Effector CD8-positive, alpha-beta T cell (primary cell): ENCODE measurements around the gene CASZ1.

Source experiments
- DNase-seq: peaks from one replicate; lab custom pipeline; 2025; lab: John Stamatoyannopoulos, UW

Gene CASZ1

GRCh38 chr1:10657088-10657847 lies 139.2 kb downstream of the CASZ1 start:
- DNase-seq = no peak

- DNase-seq = no peak
Observed at GRCh38 chr1:10656431-10656830, 140.0 kb downstream of the CASZ1 start.

- no peak for DNase-seq
Observed at GRCh38 chr1:10655002-10655401, 141.4 kb downstream of the CASZ1 start.

GRCh38 chr1:10653370-10654125 lies 142.9 kb downstream of the CASZ1 start:
- DNase-seq = no peak

DNA sequence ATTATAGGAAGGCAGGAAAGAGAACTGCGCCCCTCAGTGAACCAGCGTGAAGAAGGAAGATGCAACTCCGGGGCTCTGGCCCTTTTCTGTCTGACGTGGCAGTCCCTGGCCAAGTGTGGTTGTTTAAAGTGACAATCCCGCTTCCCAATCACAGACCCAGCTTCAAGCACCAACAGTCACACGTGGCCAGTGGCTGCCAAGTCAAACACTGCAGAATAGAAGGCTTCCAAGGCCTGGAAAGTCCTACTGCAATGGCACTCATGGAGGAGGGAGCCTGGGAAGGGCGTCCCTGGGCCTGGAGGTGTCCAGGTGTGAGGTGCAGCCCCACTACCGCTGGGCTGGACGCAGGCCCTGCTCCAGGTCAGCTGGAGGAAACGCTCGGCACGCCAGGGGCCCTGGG lies 143.8 kb downstream of the CASZ1 start:
- DNase-seq = no peak

DNA sequence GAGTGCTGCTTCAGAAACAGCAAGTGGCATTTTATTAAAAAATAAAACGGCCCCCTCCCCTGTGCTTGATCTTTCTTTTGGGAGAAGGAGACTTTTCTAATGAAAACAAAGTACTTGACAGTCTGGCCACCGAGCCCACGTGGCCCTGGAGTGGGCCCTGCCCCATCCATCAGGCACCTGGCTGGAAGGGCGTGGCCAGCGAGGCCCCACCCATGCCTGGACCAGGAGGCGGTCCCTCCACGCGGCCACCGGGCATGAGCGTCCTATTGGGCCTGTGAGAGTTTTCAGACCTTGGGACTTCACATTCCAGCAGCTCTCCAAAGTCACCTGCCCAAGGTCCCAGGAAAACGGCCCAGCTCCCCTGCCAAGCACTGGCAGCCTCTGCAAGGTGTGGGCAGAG lies 144.7 kb downstream of the CASZ1 start:
- no peak for DNase-seq

GRCh38 chr1:10651389-10651766 lies 145.1 kb downstream of the CASZ1 start:
- no peak for DNase-seq

DNA sequence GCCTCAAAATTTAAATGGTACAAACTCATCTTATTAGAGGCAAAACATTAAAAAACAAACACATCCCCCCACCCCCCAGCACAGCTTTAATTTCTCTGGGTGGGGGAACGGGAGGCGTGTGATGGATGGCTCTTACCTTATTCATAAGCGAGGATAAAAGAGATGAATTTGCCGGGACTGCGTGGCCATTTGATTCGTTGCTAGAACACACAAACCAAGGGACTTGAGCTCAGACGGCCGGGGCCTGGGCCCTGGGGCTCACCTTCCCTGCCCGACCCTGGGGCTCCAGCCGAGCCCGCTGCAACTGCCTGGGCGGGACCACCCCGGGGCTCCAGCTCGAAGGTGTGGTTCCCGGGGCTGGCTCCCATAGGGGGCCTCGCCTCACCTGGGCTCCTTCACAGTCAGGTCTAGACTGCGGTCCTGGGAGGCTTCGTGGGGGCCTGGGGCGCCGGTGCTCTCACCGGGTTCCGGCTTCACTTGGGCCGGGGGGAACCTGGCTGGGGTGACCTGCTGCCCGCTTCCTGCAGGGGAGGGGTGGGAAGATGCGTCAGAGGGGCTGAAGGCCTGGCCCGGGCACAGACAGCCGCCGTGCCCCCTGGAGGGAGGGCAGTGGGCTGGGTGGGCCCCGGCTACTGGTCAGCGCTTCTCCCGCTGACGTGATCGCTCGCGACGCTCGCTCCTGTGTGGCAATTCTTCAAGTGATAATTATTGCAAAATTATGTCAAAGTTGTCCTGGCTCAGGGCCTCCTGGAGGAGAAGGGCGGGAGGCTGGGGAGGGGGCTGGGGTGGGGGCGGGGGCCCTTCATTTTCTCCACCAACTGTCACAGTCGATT lies 145.7 kb downstream of the CASZ1 start:
- DNase-seq = no peak

GRCh38 chr1:10649517-10650201 lies 146.8 kb downstream of the CASZ1 start:
- DNase-seq = no peak

GRCh38 chr1:10648689-10649516 lies 147.5 kb downstream of the CASZ1 start:
- DNase-seq = no peak

- DNase-seq = no peak
Observed at GRCh38 chr1:10647414-10648170, 148.9 kb downstream of the CASZ1 start.

GRCh38 chr1:10646347-10646861 lies 150.0 kb downstream of the CASZ1 start:
- DNase-seq = no peak

DNA sequence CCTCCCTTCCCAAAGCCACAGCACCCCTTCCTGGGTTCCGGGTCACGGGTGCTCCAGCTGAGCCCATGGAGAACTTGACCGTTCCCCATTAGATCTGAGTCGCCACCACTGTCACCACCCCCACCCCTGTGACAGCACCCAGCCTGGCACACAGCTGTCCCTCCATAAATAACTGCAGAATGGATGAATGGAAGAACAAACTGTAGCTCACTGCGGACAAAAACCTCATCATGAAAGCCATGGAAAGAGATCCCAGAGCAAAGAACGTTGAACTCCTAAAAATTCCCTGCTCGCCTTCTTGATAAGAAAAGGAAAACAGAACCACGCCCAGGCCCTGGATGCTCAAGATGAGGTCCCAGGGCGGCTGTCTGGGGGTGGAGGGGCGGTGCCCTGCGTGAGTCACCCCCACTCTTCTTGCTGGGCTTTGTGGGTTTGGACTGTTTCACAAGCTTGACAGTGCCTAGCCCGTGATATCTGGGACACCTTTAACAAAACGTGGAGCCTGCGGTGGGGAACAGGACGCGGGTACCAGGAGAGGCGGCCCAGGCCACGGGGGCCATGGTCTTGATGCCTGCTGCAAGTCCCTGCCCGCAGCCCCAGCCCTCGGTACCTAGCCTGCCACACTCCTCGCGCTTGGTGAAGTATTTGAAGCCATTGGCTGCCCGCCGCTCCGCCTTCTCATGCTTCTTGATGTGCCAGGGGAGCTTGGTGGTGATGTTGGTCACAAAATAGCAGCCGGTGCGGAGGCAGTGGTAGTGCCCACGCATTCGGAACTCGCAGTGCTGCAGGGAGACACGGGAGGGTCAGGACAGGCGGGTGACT lies 151.9 kb downstream of the CASZ1 start:
- DNase-seq = no peak

DNA sequence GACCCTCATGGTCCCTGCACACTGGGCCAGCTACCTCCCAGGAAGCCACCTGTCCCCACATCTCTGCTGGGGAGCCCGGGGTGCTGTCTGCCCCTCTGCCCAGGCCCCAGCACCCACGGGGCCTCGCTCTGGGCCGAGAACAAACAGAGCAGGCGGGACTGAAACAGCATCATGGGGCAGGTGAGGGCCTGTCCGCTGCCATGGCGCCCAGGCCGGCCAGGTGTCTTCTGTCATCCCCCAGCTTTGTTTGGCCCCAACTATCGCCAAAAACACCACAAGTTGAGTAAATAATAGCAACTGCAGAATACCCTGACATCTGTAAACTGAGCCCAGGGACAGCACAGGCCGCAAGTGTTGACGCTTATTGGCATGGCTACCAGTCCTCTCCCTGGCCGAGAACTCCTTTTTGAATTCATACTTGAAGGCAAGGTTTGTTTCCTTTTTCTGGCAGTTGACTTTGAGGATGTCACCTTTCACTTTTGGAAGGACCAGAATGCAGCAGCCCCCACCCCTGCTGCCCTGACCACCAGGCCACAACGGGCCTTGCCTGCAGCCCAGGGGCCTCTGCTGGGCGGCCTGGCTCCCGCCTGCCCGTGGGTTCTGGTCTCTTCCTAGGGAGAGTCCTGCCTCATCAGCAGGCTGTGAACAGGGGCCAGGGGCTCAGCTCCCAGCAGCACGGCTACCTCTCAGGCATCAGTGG lies 152.7 kb downstream of the CASZ1 start:
- DNase-seq = no peak

GRCh38 chr1:10642403-10643080 lies 153.9 kb downstream of the CASZ1 start:
- no peak for DNase-seq

DNA sequence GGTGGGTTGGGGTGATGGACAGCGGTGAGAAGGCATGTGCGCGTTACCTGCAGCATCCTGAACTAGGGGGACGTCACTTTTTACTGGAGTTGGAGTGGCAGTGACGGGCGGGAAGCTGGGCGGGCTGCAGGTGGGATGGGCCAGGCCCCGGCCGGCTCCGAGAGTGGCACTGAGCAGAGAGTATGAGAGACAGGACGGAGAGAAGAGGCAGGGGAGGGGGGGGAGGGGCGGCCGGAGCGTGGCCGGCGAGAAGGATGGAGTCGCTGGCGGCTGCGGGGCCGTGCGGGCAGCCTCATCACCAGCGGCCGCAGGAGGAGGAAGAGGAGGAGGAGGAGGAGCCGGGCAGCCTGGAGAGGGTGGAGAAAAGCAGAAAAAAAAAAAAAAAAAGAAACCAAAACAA lies 154.5 kb downstream of the CASZ1 start:
- DNase-seq = no peak

GRCh38 chr1:10640843-10641553 lies 155.4 kb downstream of the CASZ1 start:
- DNase-seq = no peak
